H1 (cell line): ENCODE data around the gene DENND10.

Experiments
- CTCF ChIP-seq, 3 experiments: IDR thresholded peaks; 1 replicate in 2 of 3; 2 replicates in 1 of 3; pipeline versions ENCODE4 v1.5.1 to v1.6.1; 2011; ENCODE audit warnings: low read length in 3 of 3, mild to moderate bottlenecking in 3 of 3, inconsistent platforms in 2 of 3, low read depth in 1 of 3, moderate library complexity in 1 of 3; ENCODE audit not compliant: insufficient read depth in 1 of 3; ENCODE audit errors: control extremely low read depth in 1 of 3
- TAF1 ChIP-seq: IDR thresholded peaks from 2 replicates; pipeline ENCODE4 v1.6.1; 2011; ENCODE audit warnings: mild to moderate bottlenecking, low read depth, low read length
- TCF12 ChIP-seq: IDR thresholded peaks from 2 replicates; pipeline ENCODE4 v1.6.1; 2011; ENCODE audit warnings: low read depth, mild to moderate bottlenecking, low read length

GRCh38 chr10:119055472-119055871, 48.4 kb upstream of the DENND10 start:
- TF ChIP-seq CTCF (IDR thresholded peaks at IDR 0.05; ENCODE audit: control extremely low read depth in 1 of 3, insufficient read depth in 1 of 3, low read depth in 1 of 3, low read length in 3 of 3) (no peak), TAF1 (no peak), TCF12 (no peak)
